Measurements from ENCODE around the gene ZW10.

ZW10 gene

DNA sequence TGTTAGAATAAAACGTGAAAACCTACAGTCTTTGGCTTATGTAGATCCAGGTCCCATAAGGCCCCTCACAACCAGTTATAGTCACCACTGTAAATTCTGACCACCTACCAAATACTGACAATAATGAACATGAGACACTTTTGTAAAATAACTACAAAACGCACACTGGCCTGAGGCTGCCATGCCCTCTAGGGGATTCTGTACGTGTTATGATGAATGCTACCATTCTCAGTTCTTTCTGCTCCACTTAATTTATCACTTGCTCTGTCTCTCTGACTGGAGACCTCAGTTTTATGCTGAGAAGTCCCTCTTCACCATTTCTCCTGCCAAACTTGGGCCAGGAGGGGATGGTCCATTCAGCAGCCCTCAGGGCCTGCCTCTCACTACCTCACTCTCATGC is 48.7 kb downstream of the ZW10 start:
- no peaks in the 10 kb centered on the region for H3K36me3 ChIP-seq (ENCODE audit: low read length)
- no peaks in the 10 kb centered on the region for H3K27me3 ChIP-seq (ENCODE audit: low read length)
- H3K79me2 ChIP-seq (ENCODE audit: insufficient read depth, low read length), result no peaks in the 10 kb centered on the region
- H3K4me3 ChIP-seq (ENCODE audit: insufficient read depth, low read length, poor library complexity, severe bottlenecking), result no peak overlapping the region
- H3K9me3 ChIP-seq (ENCODE audit: insufficient read depth, low read length), result peaks cover 5% of the 10 kb centered on the region; the same call in 1 of the 2 replicates
- no peak overlapping the region for H3K9ac ChIP-seq (ENCODE audit: low read length)
- H3K27ac ChIP-seq (ENCODE audit: low read depth, low read length), result no peak overlapping the region
- H3K9me2 ChIP-seq (replicated peaks; ENCODE audit: insufficient read depth, low read length), result no peaks in the 10 kb centered on the region
- H3K4me2 ChIP-seq (ENCODE audit: low read depth, low read length, poor library complexity, severe bottlenecking), result no peak overlapping the region
- TF ChIP-seq EZH2phosphoT487 (conservative IDR thresholded peaks at IDR 0.05; ENCODE audit: low read length) (no peak), CTCF (IDR thresholded peaks at IDR 0.05; ENCODE audit: insufficient read depth, low read length, poor library complexity, severe bottlenecking) (no peak)
- no peaks in the 10 kb centered on the region for H4K20me1 ChIP-seq (ENCODE audit: low read depth, low read length)
- no peak overlapping the region for H2AFZ ChIP-seq (ENCODE audit: low read depth, low read length, severe bottlenecking)
- H3F3A ChIP-seq (ENCODE audit: insufficient read depth), result no peaks in the 10 kb centered on the region

GRCh38 chr11:113723787-113724186 is 49.7 kb downstream of the ZW10 start:
- Histone ChIP-seq H4K20me1 (ENCODE audit: low read depth, low read length) (no peaks in the 10 kb centered on the region), H3K9me2 (replicated peaks; ENCODE audit: insufficient read depth, low read length) (no peaks in the 10 kb centered on the region), H3K27ac (ENCODE audit: low read depth, low read length) (no peak overlapping the region), H3K4me2 (ENCODE audit: low read depth, low read length, poor library complexity, severe bottlenecking) (no peak overlapping the region), H3K36me3 (ENCODE audit: low read length) (no peaks in the 10 kb centered on the region), H2AFZ (ENCODE audit: low read depth, low read length, severe bottlenecking) (no peak overlapping the region), H3K79me2 (ENCODE audit: insufficient read depth, low read length) (no peaks in the 10 kb centered on the region), H3K9me3 (ENCODE audit: insufficient read depth, low read length) (peaks cover 5% of the 10 kb centered on the region; the same call in 1 of the 2 replicates), H3F3A (ENCODE audit: insufficient read depth) (no peaks in the 10 kb centered on the region), H3K27me3 (ENCODE audit: low read length) (no peaks in the 10 kb centered on the region), H3K9ac (ENCODE audit: low read length) (no peak overlapping the region), H3K4me3 (ENCODE audit: insufficient read depth, low read length, poor library complexity, severe bottlenecking) (no peak overlapping the region)
- TF ChIP-seq EZH2phosphoT487 (conservative IDR thresholded peaks at IDR 0.05; ENCODE audit: low read length) (no peak), CTCF (IDR thresholded peaks at IDR 0.05; ENCODE audit: insufficient read depth, low read length, poor library complexity, severe bottlenecking) (no peak)

- Histone ChIP-seq H3K4me3 (ENCODE audit: insufficient read depth, low read length, poor library complexity, severe bottlenecking) (no peak overlapping the region), H3K36me3 (ENCODE audit: low read length) (no peaks in the 10 kb centered on the region), H3K4me2 (ENCODE audit: low read depth, low read length, poor library complexity, severe bottlenecking) (no peak overlapping the region), H2AFZ (ENCODE audit: low read depth, low read length, severe bottlenecking) (no peak overlapping the region), H3K9me3 (ENCODE audit: insufficient read depth, low read length) (peaks cover 5% of the 10 kb centered on the region; the same call in 1 of the 2 replicates), H3K9ac (ENCODE audit: low read length) (no peak overlapping the region), H3F3A (ENCODE audit: insufficient read depth) (no peaks in the 10 kb centered on the region), H3K27me3 (ENCODE audit: low read length) (no peaks in the 10 kb centered on the region), H3K27ac (ENCODE audit: low read depth, low read length) (no peak overlapping the region), H3K9me2 (replicated peaks; ENCODE audit: insufficient read depth, low read length) (no peaks in the 10 kb centered on the region), H3K79me2 (ENCODE audit: insufficient read depth, low read length) (no peaks in the 10 kb centered on the region), H4K20me1 (ENCODE audit: low read depth, low read length) (no peaks in the 10 kb centered on the region)
- TF ChIP-seq CTCF (IDR thresholded peaks at IDR 0.05; ENCODE audit: insufficient read depth, low read length, poor library complexity, severe bottlenecking) (no peak), EZH2phosphoT487 (conservative IDR thresholded peaks at IDR 0.05; ENCODE audit: low read length) (no peak)
Measured at GRCh38 chr11:113722934-113723333, 50.6 kb downstream of the ZW10 start.
